SK-N-SH treated with all-trans-retinoic acid at 6 μM for 48 hours (cell line): ENCODE data around the gene PTPRO.

Source experiments
- ARNTL ChIP-seq: fragments of 450-650 bp; formaldehyde crosslinking; IDR thresholded peaks from 2 replicates; pipeline ENCODE4 v1.5.0; 2020; ENCODE audit warnings: low read depth, mild to moderate bottlenecking, moderate library complexity, borderline replicate concordance
- CREB5 ChIP-seq: fragments of 250-450 bp; sonication (Bioruptor Pico); IDR thresholded peaks from 2 replicates; pipeline ENCODE4 v1.5.1; 2020; ENCODE audit warnings: low read depth, mild to moderate bottlenecking, moderate library complexity
- CSDC2 ChIP-seq: fragments of 250-450 bp; sonication (Bioruptor Pico); IDR thresholded peaks from 2 replicates; pipeline ENCODE4 v1.5.0; 2020; ENCODE audit warnings: mild to moderate bottlenecking, moderate library complexity
- PATZ1 ChIP-seq: fragments of 250-450 bp; sonication (Bioruptor Pico); IDR thresholded peaks from 2 replicates; pipeline ENCODE4 v1.8.0; 2020; ENCODE audit warnings: mild to moderate bottlenecking, moderate library complexity, borderline replicate concordance
- RARB ChIP-seq: fragments of 250-450 bp; sonication (Bioruptor Pico); IDR thresholded peaks from 2 replicates; pipeline ENCODE4 v1.8.0; 2021; ENCODE audit warnings: mild to moderate bottlenecking, moderate library complexity
- TCF4 ChIP-seq: fragments of 250-450 bp; sonication (Bioruptor Pico); IDR thresholded peaks from 2 replicates; pipeline ENCODE4 v1.8.0; 2021; ENCODE audit warnings: mild to moderate bottlenecking, moderate library complexity, borderline replicate concordance
- TSHZ2 ChIP-seq: fragments of 250-450 bp; sonication (Bioruptor Pico); IDR thresholded peaks from 2 replicates; pipeline ENCODE4 v1.5.0; 2020; ENCODE audit warnings: mild to moderate bottlenecking, moderate library complexity
- ZC3H10 ChIP-seq: fragments of 250-450 bp; sonication (Bioruptor Pico); IDR thresholded peaks from 2 replicates; pipeline ENCODE4 v1.5.1; 2021; ENCODE audit warnings: mild to moderate bottlenecking, moderate library complexity
- ZFP3 ChIP-seq: fragments of 250-450 bp; sonication (Bioruptor Pico); IDR thresholded peaks from 2 replicates; pipeline ENCODE4 v1.5.0; 2020; ENCODE audit warnings: mild to moderate bottlenecking, moderate library complexity
- ZNF70 ChIP-seq: fragments of 450-650 bp; formaldehyde crosslinking; IDR thresholded peaks from 2 replicates; pipeline ENCODE4 v1.5.0; 2020; ENCODE audit warnings: mild to moderate bottlenecking, moderate library complexity
- ZNF8 ChIP-seq: fragments of 450-650 bp; formaldehyde crosslinking; IDR thresholded peaks from 2 replicates; pipeline ENCODE4 v1.5.0; 2020; ENCODE audit warnings: mild to moderate bottlenecking, moderate library complexity

- TF ChIP-seq ZC3H10 (CRISPR knock-in tag) (no peak), CSDC2 (CRISPR knock-in tag) (no peak), ZNF8 (CRISPR knock-in tag) (no peak), ARNTL (CRISPR knock-in tag) (no peak), RARB (no peak), ZFP3 (CRISPR knock-in tag) (no peak), PATZ1 (no peak), ZNF70 (CRISPR knock-in tag) (no peak), TCF4 (CRISPR knock-in tag) (no peak), CREB5 (CRISPR knock-in tag) (no peak), TSHZ2 (CRISPR knock-in tag) (no peak)
These were observed 240.0 kb downstream of the PTPRO start for GRCh38 chr12:15562263-15562662.
